ENCODE measurements around the gene ATP6V0A4.

DNA sequence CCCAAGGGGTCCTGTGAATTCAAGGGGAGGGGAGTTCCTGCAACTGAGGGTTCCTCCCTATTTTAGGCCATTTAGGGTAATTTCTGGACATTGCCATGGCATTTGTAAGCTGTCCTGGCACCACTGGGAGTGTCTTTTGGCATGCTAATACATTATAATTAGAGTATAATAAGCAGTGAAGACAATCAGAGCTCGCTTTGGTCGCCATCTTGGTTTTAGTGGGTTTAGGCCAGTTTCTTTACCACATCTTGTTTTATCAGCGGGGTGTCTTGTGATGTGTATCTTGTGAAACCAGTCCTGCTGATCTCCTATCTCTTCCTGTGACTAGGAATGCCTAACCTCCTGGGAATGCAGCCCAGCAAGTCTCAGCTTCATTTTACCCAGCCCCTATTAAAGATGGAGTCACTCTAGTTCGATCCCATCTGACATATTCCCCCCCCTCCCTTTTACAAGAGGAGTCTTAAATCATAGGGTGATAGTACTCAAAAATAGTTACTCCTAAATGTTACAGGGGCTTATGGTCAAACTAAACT is 140.1 kb downstream of the ATP6V0A4 start:
- TF ChIP-seq YY1 (IDR thresholded peaks at IDR 0.05; ENCODE audit: low read depth) (no peak), NFIC (IDR thresholded peaks at IDR 0.05) (no peak), EP300 (IDR thresholded peaks at IDR 0.05; ENCODE audit: borderline replicate concordance) (no peak), TCF12 (IDR thresholded peaks at IDR 0.05; ENCODE audit: low read depth) (no peak)
